Measurements from ENCODE around the gene SLC10A7.

GRCh38 chr4:146275370-146275769 lies 246.4 kb downstream of the SLC10A7 start:
- TF ChIP-seq CTCF (IDR thresholded peaks at IDR 0.05; ENCODE audit: low read depth, low read length) (no peak), EZH2phosphoT487 (IDR thresholded peaks at IDR 0.05; ENCODE audit: low read depth) (no peak)
